ENCODE measurements around the gene POU2F1.
"Not testable (repeated sequence)": the region's sequence is repeated elsewhere in the genome, so short reads cannot be mapped to it uniquely, and the experiment has no call there.

The POU2F1 gene

GRCh38 chr1:167276969-167277368 is 56.3 kb downstream of the POU2F1 start:
- no peak for DNase-seq

- no peak for DNase-seq
Measured at GRCh38 chr1:167278497-167278896, 57.8 kb downstream of the POU2F1 start.

GRCh38 chr1:167280912-167281311 is 60.2 kb downstream of the POU2F1 start:
- DNase-seq, result no peak

GRCh38 chr1:167288390-167289074 is 67.8 kb downstream of the POU2F1 start:
- DNase-seq, result no peak

GRCh38 chr1:167289075-167289442 is 68.4 kb downstream of the POU2F1 start:
- DNase-seq, result no peak

- DNase-seq, result no peak
Measured at GRCh38 chr1:167289966-167290365, 69.3 kb downstream of the POU2F1 start.

GRCh38 chr1:167291539-167292185 is 71.0 kb downstream of the POU2F1 start:
- DNase-seq, result no peak

- no peak for DNase-seq
Measured at GRCh38 chr1:167292216-167292615, 71.5 kb downstream of the POU2F1 start.

GRCh38 chr1:167293057-167293456 is 72.4 kb downstream of the POU2F1 start:
- no peak for DNase-seq

GRCh38 chr1:167294528-167294927 is 73.8 kb downstream of the POU2F1 start:
- DNase-seq, result no peak

- DNase-seq, result no peak
Measured at GRCh38 chr1:167297222-167298214, 76.8 kb downstream of the POU2F1 start.

GRCh38 chr1:167298325-167298724 is 77.6 kb downstream of the POU2F1 start:
- no peak for DNase-seq

- no peak for DNase-seq
Measured at GRCh38 chr1:167301355-167301754, 80.7 kb downstream of the POU2F1 start.

GRCh38 chr1:167304165-167304564 is 83.5 kb downstream of the POU2F1 start:
- no peak for DNase-seq

- DNase-seq, result no peak
Measured at GRCh38 chr1:167305059-167305705, 84.5 kb downstream of the POU2F1 start.

GRCh38 chr1:167305706-167306277 is 85.1 kb downstream of the POU2F1 start:
- no peak for DNase-seq

GRCh38 chr1:167310732-167311131 is 90.0 kb downstream of the POU2F1 start:
- no peak for DNase-seq

GRCh38 chr1:167312871-167313270 is 92.2 kb downstream of the POU2F1 start:
- no peak for DNase-seq

GRCh38 chr1:167314671-167315070 is 94.0 kb downstream of the POU2F1 start:
- DNase-seq, result no peak

- DNase-seq, result no peak
Measured at GRCh38 chr1:167317463-167317862, 96.8 kb downstream of the POU2F1 start.

- not testable (repeated sequence) for DNase-seq
Measured at GRCh38 chr1:167319206-167319605, 98.5 kb downstream of the POU2F1 start.

GRCh38 chr1:167322483-167322882 is 101.8 kb downstream of the POU2F1 start:
- DNase-seq, result no peak

- no peak for DNase-seq
Measured at GRCh38 chr1:167325151-167325550, 104.5 kb downstream of the POU2F1 start.

Data from activated effector memory CD4-positive, alpha-beta T cell treated with Interleukin-2 at 50 U/mL for 16 hours (primary cell).